ENCODE measurements around the gene PROX1. TPM values are rescaled to one million over a fixed set of nuclear protein-coding genes. Genes with fewer than 3 reads are reported as not detected.

The PROX1 gene
- total and polyA plus RNA-seq, 2 experiments from 2014 or later = 4.8 to 15.7 TPM

DNA sequence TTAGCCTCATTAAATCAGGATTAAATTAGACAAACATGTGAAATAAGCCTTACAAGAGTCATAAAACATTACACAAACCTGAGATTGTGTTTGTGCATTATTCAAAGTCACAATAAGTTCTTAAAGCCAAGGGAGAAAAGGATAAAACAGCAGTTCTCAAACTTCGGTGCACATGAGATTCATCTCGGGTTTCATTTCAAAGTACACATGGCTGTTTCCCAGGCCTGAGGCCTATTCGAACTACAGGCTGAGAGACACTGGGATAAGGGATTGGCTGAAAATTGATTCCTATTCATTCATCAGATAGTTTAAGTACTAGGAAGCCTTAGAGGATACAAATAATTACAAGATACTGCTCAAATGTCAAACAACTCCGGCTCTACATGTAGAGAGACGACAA lies 35.9 kb upstream of the PROX1 start:
- Histone ChIP-seq H3K9me2 (replicated peaks; ENCODE audit: insufficient read depth) (no peaks in the 10 kb centered on the region), H3K27ac (no peak overlapping the region), H3K4me3 (no peak overlapping the region), H3K27me3 (no peaks in the 10 kb centered on the region), H3K4me1 (ENCODE audit: insufficient read depth) (no peaks in the 10 kb centered on the region), H3K36me3 (replicated peaks; ENCODE audit: insufficient read depth, low read depth) (no peaks in the 10 kb centered on the region), H4K20me1 (ENCODE audit: insufficient read depth, poor library complexity, severe bottlenecking) (no peaks in the 10 kb centered on the region), H3K4me2 (no peak overlapping the region), H2AFZ (no peak overlapping the region), H3K79me2 (no peaks in the 10 kb centered on the region), H3K9me3 (ENCODE audit: low read depth) (no peaks in the 10 kb centered on the region)
- no peak for DNase-seq (ENCODE audit: low spot score)
- WGBS (ENCODE audit: low lambda C conversion rate, missing lambda C conversion rate) = 71% methylated on average over 5 of the region's 5 CpGs
- no peak for TF ChIP-seq EZH2 (IDR thresholded peaks at IDR 0.05; ENCODE audit: borderline replicate concordance)
- no peak for TF ChIP-seq EZH2phosphoT487 (IDR thresholded peaks at IDR 0.05; ENCODE audit: low read depth, severe bottlenecking, unreplicated experiment)
- TF ChIP-seq, protein P1, sequence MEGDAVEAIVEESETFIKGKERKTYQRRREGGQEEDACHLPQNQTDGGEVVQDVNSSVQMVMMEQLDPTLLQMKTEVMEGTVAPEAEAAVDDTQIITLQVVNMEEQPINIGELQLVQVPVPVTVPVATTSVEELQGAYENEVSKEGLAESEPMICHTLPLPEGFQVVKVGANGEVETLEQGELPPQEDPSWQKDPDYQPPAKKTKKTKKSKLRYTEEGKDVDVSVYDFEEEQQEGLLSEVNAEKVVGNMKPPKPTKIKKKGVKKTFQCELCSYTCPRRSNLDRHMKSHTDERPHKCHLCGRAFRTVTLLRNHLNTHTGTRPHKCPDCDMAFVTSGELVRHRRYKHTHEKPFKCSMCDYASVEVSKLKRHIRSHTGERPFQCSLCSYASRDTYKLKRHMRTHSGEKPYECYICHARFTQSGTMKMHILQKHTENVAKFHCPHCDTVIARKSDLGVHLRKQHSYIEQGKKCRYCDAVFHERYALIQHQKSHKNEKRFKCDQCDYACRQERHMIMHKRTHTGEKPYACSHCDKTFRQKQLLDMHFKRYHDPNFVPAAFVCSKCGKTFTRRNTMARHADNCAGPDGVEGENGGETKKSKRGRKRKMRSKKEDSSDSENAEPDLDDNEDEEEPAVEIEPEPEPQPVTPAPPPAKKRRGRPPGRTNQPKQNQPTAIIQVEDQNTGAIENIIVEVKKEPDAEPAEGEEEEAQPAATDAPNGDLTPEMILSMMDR (IDR thresholded peaks at IDR 0.05; ENCODE audit: poor library complexity) = no peak

DNA sequence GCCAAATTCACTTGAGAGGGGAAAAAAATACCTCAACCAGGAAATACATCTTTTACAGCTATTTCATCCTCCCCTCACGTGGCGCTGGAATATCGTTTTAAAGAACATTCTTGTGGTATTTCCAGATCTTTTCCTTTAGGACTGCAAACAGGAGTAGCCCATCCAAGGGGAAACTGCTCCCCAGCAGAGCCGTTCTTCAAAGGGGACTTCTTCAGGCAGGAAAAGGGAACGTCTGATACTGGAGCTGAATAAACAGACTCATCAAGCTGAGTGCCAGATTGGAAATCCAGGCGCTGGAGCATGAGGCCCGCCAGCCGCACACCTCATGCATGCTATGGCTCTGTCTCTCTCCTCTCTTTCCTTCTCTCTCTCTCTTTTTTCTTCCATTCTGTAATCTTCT lies 34.0 kb upstream of the PROX1 start:
- H3K9me2 ChIP-seq (replicated peaks; ENCODE audit: insufficient read depth) = no peaks in the 10 kb centered on the region
- no peak overlapping the region for H2AFZ ChIP-seq
- H3K4me2 ChIP-seq = no peak overlapping the region
- H3K4me3 ChIP-seq = no peak overlapping the region
- no peak overlapping the region for H3K27ac ChIP-seq
- H3K9me3 ChIP-seq (ENCODE audit: low read depth) = no peaks in the 10 kb centered on the region
- H3K36me3 ChIP-seq (replicated peaks; ENCODE audit: insufficient read depth, low read depth) = no peaks in the 10 kb centered on the region
- no peaks in the 10 kb centered on the region for H3K4me1 ChIP-seq (ENCODE audit: insufficient read depth)
- no peaks in the 10 kb centered on the region for H4K20me1 ChIP-seq (ENCODE audit: insufficient read depth, poor library complexity, severe bottlenecking)
- no peak for DNase-seq (ENCODE audit: low spot score)
- no peaks in the 10 kb centered on the region for H3K79me2 ChIP-seq
- H3K27me3 ChIP-seq = no peaks in the 10 kb centered on the region
- 81% methylated on average over 8 of the region's 8 CpGs for WGBS (ENCODE audit: low lambda C conversion rate, missing lambda C conversion rate)
- TF ChIP-seq EZH2 (IDR thresholded peaks at IDR 0.05; ENCODE audit: borderline replicate concordance) (no peak), EZH2phosphoT487 (IDR thresholded peaks at IDR 0.05; ENCODE audit: low read depth, severe bottlenecking, unreplicated experiment) (no peak)
- TF ChIP-seq, protein P1 (IDR thresholded peaks at IDR 0.05; ENCODE audit: poor library complexity) = no peak

DNA sequence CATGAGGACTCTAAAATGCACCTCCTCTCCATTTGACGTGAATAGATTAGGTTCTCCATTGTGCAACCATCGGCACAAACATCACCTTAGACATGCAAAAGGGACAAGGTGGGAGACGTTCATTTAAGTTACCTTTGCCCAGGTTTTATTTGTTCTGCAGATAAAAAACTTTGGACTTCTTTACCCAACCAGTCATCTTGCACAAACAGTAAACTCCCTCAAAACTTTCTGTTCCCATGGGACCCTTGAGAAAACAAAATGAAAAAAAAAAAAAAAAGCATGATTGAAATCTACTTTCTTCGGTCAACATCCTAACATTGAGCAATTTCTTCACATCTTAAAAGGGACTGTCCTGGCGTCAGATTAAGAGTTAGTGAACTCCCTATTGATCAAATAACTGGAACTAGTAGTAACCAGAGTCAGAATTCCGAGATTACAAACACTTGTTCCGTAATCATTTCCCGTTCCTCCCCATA lies 31.4 kb upstream of the PROX1 start:
- 59% methylated on average over 8 of the region's 8 CpGs for WGBS (ENCODE audit: low lambda C conversion rate, missing lambda C conversion rate)
- Histone ChIP-seq H4K20me1 (ENCODE audit: insufficient read depth, poor library complexity, severe bottlenecking) (no peaks in the 10 kb centered on the region), H3K79me2 (no peaks in the 10 kb centered on the region)

More for the DNA sequence above, 31.4 kb upstream of the PROX1 start:
- Histone ChIP-seq H3K27me3 (no peaks in the 10 kb centered on the region), H2AFZ (no peak overlapping the region), H3K36me3 (replicated peaks; ENCODE audit: insufficient read depth, low read depth) (no peaks in the 10 kb centered on the region), H3K4me3 (no peak overlapping the region), H3K4me2 (no peak overlapping the region), H3K27ac (no peak overlapping the region), H3K9me3 (ENCODE audit: low read depth) (no peaks in the 10 kb centered on the region), H3K4me1 (ENCODE audit: insufficient read depth) (no peaks in the 10 kb centered on the region), H3K9me2 (replicated peaks; ENCODE audit: insufficient read depth) (no peaks in the 10 kb centered on the region)
- TF ChIP-seq EZH2phosphoT487 (IDR thresholded peaks at IDR 0.05; ENCODE audit: low read depth, severe bottlenecking, unreplicated experiment) (no peak), EZH2 (IDR thresholded peaks at IDR 0.05; ENCODE audit: borderline replicate concordance) (no peak)
- TF ChIP-seq, protein P1 (IDR thresholded peaks at IDR 0.05; ENCODE audit: poor library complexity) = no peak
- DNase-seq (ENCODE audit: low spot score) = peak; percentile 32
